Mesothelial cell of epicardium (in vitro differentiated cells): ENCODE data around the gene SLC4A5. TPM values are rescaled to one million over a fixed set of nuclear protein-coding genes. Genes with fewer than 3 reads are reported as not detected.
"Not testable (repeated sequence)": the region's sequence is repeated elsewhere in the genome, so short reads cannot be mapped to it uniquely, and the experiment has no call there.

ENCODE experiments used
- DNase-seq, 2 experiments: peaks; one replicate each; pipeline ENCODE4 v3.0.0; 2021; ENCODE audit warnings: low spot score in 2 of 2; ENCODE audit not compliant: unreplicated experiment in 2 of 2
- H3K27ac Mint-ChIP-seq: 2 replicates; pipeline ENCODE4 v1.8.0; 2021; ENCODE audit warnings: mixed read lengths
- H3K27me3 Mint-ChIP-seq: 2 replicates; pipeline ENCODE4 v1.8.0; 2021; ENCODE audit warnings: low read depth, mixed read lengths
- H3K36me3 Mint-ChIP-seq: 2 replicates; pipeline ENCODE4 v1.8.0; 2021; ENCODE audit warnings: mixed read lengths
- H3K4me1 Mint-ChIP-seq: 2 replicates; pipeline ENCODE4 v1.8.0; 2021; ENCODE audit warnings: mixed read lengths
- H3K4me3 Mint-ChIP-seq: 2 replicates; pipeline ENCODE4 v1.8.0; 2021; ENCODE audit warnings: mild to moderate bottlenecking, moderate library complexity, mixed read lengths
- H3K9me3 Mint-ChIP-seq: 2 replicates; pipeline ENCODE4 v1.8.0; 2021; ENCODE audit warnings: mixed read lengths
- CTCF ChIP-seq: fragments of 200-600 bp; sonication (generic); IDR thresholded peaks from one replicate; pipeline ENCODE4 v1.5.0; 2021; ENCODE audit warnings: antibody characterized with exemption; ENCODE audit not compliant: unreplicated experiment
- total RNA-seq: library from RNA; stranded (reverse); gene quantifications from 3 replicates; pipeline ENCODE4 v1.2.1, GENCODE V29; 2021

SLC4A5 gene
- total RNA-seq, 1 donor from 2014 or later = 9.3 TPM

- no peak overlapping the region for H3K4me3 Mint-ChIP-seq
- H3K27ac Mint-ChIP-seq = no peak overlapping the region
- no peak for TF ChIP-seq CTCF
- no peaks in the 10 kb centered on the region for H3K9me3 Mint-ChIP-seq
- H3K4me1 Mint-ChIP-seq = no peaks in the 10 kb centered on the region
- DNase-seq = no peak
- no peaks in the 10 kb centered on the region for H3K27me3 Mint-ChIP-seq
- H3K36me3 Mint-ChIP-seq = peaks cover 9% of the 10 kb centered on the region
These were observed 123.2 kb downstream of the SLC4A5 start for GRCh38 chr2:74219846-74220486.

GRCh38 chr2:74216642-74217041 lies 126.6 kb downstream of the SLC4A5 start:
- Mint-ChIP-seq H3K4me1 (no peaks in the 10 kb centered on the region), H3K36me3 (peaks cover 9% of the 10 kb centered on the region), H3K27ac (no peak overlapping the region), H3K4me3 (no peak overlapping the region), H3K9me3 (no peaks in the 10 kb centered on the region), H3K27me3 (no peaks in the 10 kb centered on the region)
- DNase-seq = no peak
- TF ChIP-seq CTCF = no peak

GRCh38 chr2:74215771-74216170 lies 127.4 kb downstream of the SLC4A5 start:
- H3K27me3 Mint-ChIP-seq, H3K27ac Mint-ChIP-seq, H3K9me3 Mint-ChIP-seq, H3K4me3 Mint-ChIP-seq, DNase-seq, H3K4me1 Mint-ChIP-seq: not testable (repeated sequence)
- peaks cover 14% of the 10 kb centered on the region for H3K36me3 Mint-ChIP-seq

GRCh38 chr2:74212702-74213410 lies 130.4 kb downstream of the SLC4A5 start:
- Mint-ChIP-seq H3K27me3 (no peaks in the 10 kb centered on the region), H3K9me3 (no peaks in the 10 kb centered on the region), H3K4me3 (no peak overlapping the region), H3K27ac (no peak overlapping the region), H3K4me1 (peaks cover 3% of the 10 kb centered on the region), H3K36me3 (peaks cover 24% of the 10 kb centered on the region)
- DNase-seq = no peak
- TF ChIP-seq CTCF = no peak

- peaks cover 17% of the 10 kb centered on the region for H3K36me3 Mint-ChIP-seq
- H3K4me3 Mint-ChIP-seq = no peak overlapping the region
- H3K4me1 Mint-ChIP-seq = peaks cover 3% of the 10 kb centered on the region
- DNase-seq = no peak
- no peaks in the 10 kb centered on the region for H3K9me3 Mint-ChIP-seq
- no peak for TF ChIP-seq CTCF
- H3K27ac Mint-ChIP-seq = no peak overlapping the region
- H3K27me3 Mint-ChIP-seq = no peaks in the 10 kb centered on the region
These were observed 137.0 kb downstream of the SLC4A5 start for GRCh38 chr2:74206180-74206688.

GRCh38 chr2:74205596-74205995 lies 137.6 kb downstream of the SLC4A5 start:
- Mint-ChIP-seq H3K4me1 (peaks cover 3% of the 10 kb centered on the region), H3K9me3 (no peaks in the 10 kb centered on the region), H3K27me3 (no peaks in the 10 kb centered on the region), H3K4me3 (no peak overlapping the region), H3K36me3 (peaks cover 14% of the 10 kb centered on the region), H3K27ac (no peak overlapping the region)
- no peak for DNase-seq
- no peak for TF ChIP-seq CTCF
